Activated CD4-positive, alpha-beta memory T cell treated with anti-CD3 and anti-CD28 coated beads for 36 hours (primary cell): ENCODE data around the gene HNRNPL. TPM values are rescaled to one million over a fixed set of nuclear protein-coding genes. Genes with fewer than 3 reads are reported as not detected.
"Not testable (repeated sequence)": the region's sequence is repeated elsewhere in the genome, so short reads cannot be mapped to it uniquely, and the experiment has no call there.

Experiments used
- CTCF ChIA-PET: fragments of 350-600 bp; sonication (Branson Sonifier 250); formaldehyde crosslinking; loops from one replicate; lab custom pipeline; 2021; ENCODE audit warnings: antibody characterized with exemption, inconsistent platforms; lab: Charles Lee
- POLR2A ChIA-PET: fragments of 350-600 bp; sonication (Branson Sonifier 250); formaldehyde crosslinking; loops from one replicate; lab custom pipeline; 2021; ENCODE audit warnings: antibody characterized with exemption; lab: Charles Lee
- DNase-seq: peaks from one replicate; pipeline ENCODE4 v3.0.0-alpha.2; 2020
- H3K27ac Mint-ChIP-seq: one replicate; pipeline ENCODE4 v1.8.0; 2021; ENCODE audit warnings: mixed read lengths
- H3K27me3 Mint-ChIP-seq: one replicate; pipeline ENCODE4 v1.8.0; 2021; ENCODE audit warnings: mixed read lengths
- H3K36me3 Mint-ChIP-seq: one replicate; pipeline ENCODE4 v1.8.0; 2021; ENCODE audit warnings: mixed read lengths
- H3K4me1 Mint-ChIP-seq: one replicate; pipeline ENCODE4 v1.8.0; 2021; ENCODE audit warnings: low read depth, mixed read lengths
- H3K4me3 Mint-ChIP-seq: one replicate; pipeline ENCODE4 v1.8.0; 2021; ENCODE audit warnings: mild to moderate bottlenecking, mixed read lengths
- H3K9me3 Mint-ChIP-seq: one replicate; pipeline ENCODE4 v1.8.0; 2021; ENCODE audit warnings: mixed read lengths
- intact Hi-C: fragments of 100-400 bp; cut with micrococcal nuclease; formaldehyde crosslinking; loops from one replicate; pipeline ENCODE4 v1.15.1; 2023
- total RNA-seq, 2 experiments: library from RNA; stranded (reverse); gene quantifications; one replicate each; pipeline ENCODE4 v1.2.3, GENCODE V29; 2021

Gene HNRNPL
- total RNA-seq, 2 experiments from 2014 or later = 646 to 671 TPM

GRCh38 chr19:38836983-38837626, 12.7 kb downstream of the HNRNPL start:
- Mint-ChIP-seq H3K4me3 (no peak overlapping the region), H3K27me3 (no peaks in the 10 kb centered on the region), H3K36me3 (peaks cover 52% of the 10 kb centered on the region), H3K4me1 (peaks cover 48% of the 10 kb centered on the region), H3K27ac (peak overlapping the region; percentile 74), H3K9me3 (no peaks in the 10 kb centered on the region)
- intact Hi-C loops = no loop called here
- ChIA-PET POLR2A (interaction anchor here (1.4 to 2.2 kb wide), 2 partner anchors 14 to 16 kb away, joined by 5 to 11 read pairs; no protein-coding TSS in a partner anchor), CTCF (interaction anchor here (0.9 to 1.6 kb wide), 3 partner anchors 9 to 434 kb away, joined by 3 to 5 read pairs (median 4); partner anchors contain the start of gene FAM98C)
- no peak for DNase-seq

- DNase-seq = no peak
- Mint-ChIP-seq H3K4me1 (peaks cover 45% of the 10 kb centered on the region), H3K27me3 (no peaks in the 10 kb centered on the region), H3K27ac (peak overlapping the region; percentile 66), H3K36me3 (peaks cover 46% of the 10 kb centered on the region), H3K9me3 (no peaks in the 10 kb centered on the region), H3K4me3 (no peak overlapping the region)
- intact Hi-C loops = no loop called here
- CTCF ChIA-PET = no interaction called here
- POLR2A ChIA-PET = no interaction called here
These were observed 13.4 kb downstream of the HNRNPL start for GRCh38 chr19:38836159-38836982.

- ChIA-PET POLR2A (interaction anchor here (1.4 kb wide), 1 partner anchor 12 kb away, joined by 5 read pairs; no protein-coding TSS in a partner anchor), CTCF (interaction anchor here (0.7 to 2.8 kb wide), 2 partner anchors 35 to 96 kb away, joined by 3 to 7 read pairs; partner anchors contain the start of genes MRPS12 and SARS2)
- H3K4me3 Mint-ChIP-seq = no peak overlapping the region
- H3K36me3 Mint-ChIP-seq = peaks cover 39% of the 10 kb centered on the region
- DNase-seq = no peak
- intact Hi-C loops = loop anchor here (5.0 kb wide), 3 partner anchors 33 to 97 kb away; no protein-coding TSS in a partner anchor
- H3K27ac Mint-ChIP-seq = peak overlapping the region; percentile 66
- H3K4me1 Mint-ChIP-seq = peaks cover 37% of the 10 kb centered on the region
- H3K9me3 Mint-ChIP-seq = no peaks in the 10 kb centered on the region
- no peaks in the 10 kb centered on the region for H3K27me3 Mint-ChIP-seq
These were observed 15.2 kb downstream of the HNRNPL start for GRCh38 chr19:38834590-38834989.

DNA sequence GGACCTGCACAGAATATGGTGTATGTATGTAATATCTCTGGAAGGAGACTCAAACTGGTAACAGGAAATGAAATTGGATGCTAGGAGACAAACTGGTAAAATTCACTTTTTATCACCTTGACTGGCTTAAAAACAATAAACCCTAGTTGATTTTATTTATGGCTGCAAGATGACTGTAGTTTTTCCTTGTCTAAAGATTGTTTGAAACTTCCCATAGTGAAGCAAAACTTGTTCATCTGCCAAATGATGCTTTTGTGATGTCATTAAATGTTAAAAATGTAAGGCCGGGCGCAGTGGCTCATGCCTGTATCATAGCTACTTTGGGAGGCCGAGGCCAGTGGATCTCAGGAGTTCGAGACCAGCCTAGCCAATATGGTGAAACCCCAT, 15.7 kb downstream of the HNRNPL start:
- Mint-ChIP-seq H3K27me3 (no peaks in the 10 kb centered on the region), H3K4me1 (peaks cover 32% of the 10 kb centered on the region), H3K27ac (peak overlapping the region; percentile 51), H3K4me3 (no peak overlapping the region), H3K36me3 (peaks cover 37% of the 10 kb centered on the region), H3K9me3 (no peaks in the 10 kb centered on the region)
- no peak for DNase-seq
- ChIA-PET CTCF (interaction anchor here (2.8 kb wide), 1 partner anchor 97 kb away, joined by 7 read pairs; the partner anchor contains the start of genes MRPS12 and SARS2), POLR2A (interaction anchor here (1.4 kb wide), 1 partner anchor 12 kb away, joined by 5 read pairs; no protein-coding TSS in a partner anchor)
- intact Hi-C loops = loop anchor here (5.0 kb wide), 3 partner anchors 33 to 97 kb away; no protein-coding TSS in a partner anchor

DNA sequence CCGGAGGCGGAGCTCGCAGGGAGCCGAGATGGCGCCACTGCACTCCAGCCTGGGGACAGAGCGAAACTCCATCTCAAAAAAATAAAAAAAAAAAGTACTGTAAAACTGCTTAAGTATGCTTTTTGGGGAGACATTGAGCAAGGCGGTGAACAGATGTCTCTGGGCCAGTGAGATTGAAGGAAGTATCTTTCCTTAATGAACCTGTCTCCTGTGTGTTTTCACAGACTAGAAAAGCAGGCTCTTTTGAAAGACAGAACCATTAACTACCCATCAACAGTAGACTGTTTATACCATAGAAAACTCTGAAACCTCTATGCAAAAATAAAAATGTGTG, 16.7 kb downstream of the HNRNPL start:
- Mint-ChIP-seq H3K27me3 (no peaks in the 10 kb centered on the region), H3K9me3 (no peaks in the 10 kb centered on the region), H3K4me3 (no peak overlapping the region), H3K36me3 (peaks cover 33% of the 10 kb centered on the region), H3K27ac (no peak overlapping the region), H3K4me1 (peaks cover 22% of the 10 kb centered on the region)
- ChIA-PET POLR2A (interaction anchor here (1.2 to 1.6 kb wide), 2 partner anchors 16 to 19 kb away, joined by 5 to 7 read pairs; no protein-coding TSS in a partner anchor), CTCF (interaction anchor here (2.8 kb wide), 1 partner anchor 98 kb away, joined by 7 read pairs; the partner anchor contains the start of genes MRPS12 and SARS2)
- no peak for DNase-seq
- intact Hi-C loops = loop anchor here (5.0 kb wide), 3 partner anchors 34 to 96 kb away; no protein-coding TSS in a partner anchor

DNA sequence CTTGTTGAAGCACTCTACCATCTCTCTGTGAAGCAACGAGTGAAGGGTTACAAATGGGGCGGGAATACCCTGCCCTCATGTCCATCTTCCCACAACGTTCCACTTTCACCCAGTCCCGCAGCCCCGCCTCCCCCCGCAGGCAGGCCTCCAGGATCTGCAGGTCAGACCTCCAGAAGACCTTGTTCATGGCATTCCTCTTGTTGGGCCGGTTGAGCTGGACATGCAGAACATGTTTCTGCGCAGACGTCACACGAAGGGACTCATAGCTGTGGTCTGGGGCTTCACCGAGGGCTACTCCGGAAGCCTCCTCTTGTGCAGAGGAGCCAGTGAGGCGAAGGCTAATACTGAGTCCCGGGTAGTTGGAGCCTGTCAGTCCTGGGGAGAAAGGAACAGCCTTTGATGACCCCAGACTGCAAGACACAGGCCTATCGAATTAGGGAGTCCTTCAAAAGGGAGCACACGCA, 18.6 kb downstream of the HNRNPL start:
- Mint-ChIP-seq H3K27ac (peak overlapping the region; percentile 88), H3K36me3 (peaks cover 26% of the 10 kb centered on the region), H3K9me3 (no peaks in the 10 kb centered on the region), H3K27me3 (no peaks in the 10 kb centered on the region), H3K4me1 (peaks cover 21% of the 10 kb centered on the region), H3K4me3 (peak overlapping the region; percentile 79)
- DNase-seq = peak; percentile 65
- ChIA-PET POLR2A (interaction anchor here (0.6 to 1.6 kb wide), 8 partner anchors 18 to 473 kb away, joined by 3 to 7 read pairs (median 4); no protein-coding TSS in a partner anchor), CTCF (interaction anchor here (0.6 to 2.6 kb wide), 6 partner anchors 20 to 196 kb away, joined by 3 to 11 read pairs (median 6); partner anchors contain the start of gene SARS2)
- intact Hi-C loops = loop anchor here (1.0 to 5.0 kb wide), 5 partner anchors 19 to 94 kb away; partner anchors contain the start of genes NFKBIB and SIRT2

GRCh38 chr19:38830039-38830733, 19.6 kb downstream of the HNRNPL start:
- Mint-ChIP-seq H3K27me3 (no peaks in the 10 kb centered on the region), H3K4me1 (peaks cover 21% of the 10 kb centered on the region), H3K9me3 (no peaks in the 10 kb centered on the region), H3K27ac (no peak overlapping the region), H3K36me3 (peaks cover 23% of the 10 kb centered on the region), H3K4me3 (peak overlapping the region; percentile 79)
- DNase-seq = no peak
- intact Hi-C loops = loop anchor here (2.0 to 5.0 kb wide), 4 partner anchors 37 to 93 kb away; partner anchors contain the start of genes NFKBIB and SIRT2
- CTCF ChIA-PET = interaction anchor here (0.7 to 2.6 kb wide), 6 partner anchors 61 to 195 kb away, joined by 3 to 11 read pairs (median 4); partner anchors contain the start of genes MRPS12, NFKBIB and SARS2
- POLR2A ChIA-PET = interaction anchor here (0.6 to 1.3 kb wide), 2 partner anchors 90 to 279 kb away, joined by 3 read pairs; no protein-coding TSS in a partner anchor

DNA sequence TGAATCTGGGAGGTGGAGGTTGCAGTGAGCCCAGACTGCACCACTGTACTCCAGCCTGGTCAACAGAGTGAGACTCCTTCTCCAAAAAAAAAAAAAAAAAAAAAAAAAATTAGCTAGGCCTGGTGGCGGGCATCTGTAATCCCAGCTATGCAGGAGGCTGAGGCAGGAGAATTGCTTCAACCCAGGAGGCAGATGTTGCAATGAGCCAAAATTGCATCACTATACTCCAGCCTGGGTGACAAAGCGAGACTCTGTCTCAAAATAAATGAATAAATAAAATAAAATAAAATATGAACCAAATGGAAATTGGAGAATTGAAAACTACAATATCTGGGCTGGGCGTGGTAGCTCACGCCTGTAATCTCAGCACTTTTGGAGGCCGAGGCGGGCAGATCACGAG, 20.6 kb downstream of the HNRNPL start:
- H3K27me3 Mint-ChIP-seq, H3K4me3 Mint-ChIP-seq, intact Hi-C loops, H3K9me3 Mint-ChIP-seq, DNase-seq, POLR2A ChIA-PET, H3K27ac Mint-ChIP-seq: not testable (repeated sequence)
- peaks cover 23% of the 10 kb centered on the region for H3K36me3 Mint-ChIP-seq
- peaks cover 21% of the 10 kb centered on the region for H3K4me1 Mint-ChIP-seq
- CTCF ChIA-PET = interaction anchor here (0.8 kb wide), 2 partner anchors 60 to 101 kb away, joined by 3 to 4 read pairs; partner anchors contain the start of genes MRPS12 and SARS2

- ChIA-PET CTCF (interaction anchor here (1.0 to 1.1 kb wide), 2 partner anchors 57 to 61 kb away, joined by 3 read pairs; no protein-coding TSS in a partner anchor), POLR2A (no interaction called here)
- intact Hi-C loops = no loop called here
- Mint-ChIP-seq H3K4me3 (no peak overlapping the region), H3K9me3 (no peaks in the 10 kb centered on the region), H3K27me3 (no peaks in the 10 kb centered on the region), H3K27ac (no peak overlapping the region), H3K36me3 (peaks cover 39% of the 10 kb centered on the region), H3K4me1 (peaks cover 18% of the 10 kb centered on the region)
- DNase-seq = no peak
These were observed 22.8 kb downstream of the HNRNPL start for GRCh38 chr19:38826856-38827551.

DNA sequence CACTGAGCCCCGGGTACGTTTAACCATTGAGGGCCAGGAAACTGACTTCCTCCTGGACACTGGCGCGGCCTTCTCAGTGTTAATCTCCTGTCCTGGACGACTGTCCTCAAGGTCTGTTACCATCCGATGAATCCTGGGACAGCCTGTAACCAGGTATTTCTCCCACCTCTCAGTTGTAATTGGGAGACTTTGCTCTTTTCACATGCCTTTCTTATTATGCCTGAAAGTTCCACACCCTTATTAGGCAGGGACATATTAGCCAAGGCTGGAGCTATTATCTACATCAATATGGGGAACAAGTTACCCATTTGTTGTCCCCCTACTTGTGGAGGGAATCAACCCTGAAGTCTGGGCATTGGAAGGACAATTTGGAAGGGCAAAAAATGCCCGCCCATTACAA, 23.9 kb downstream of the HNRNPL start:
- CTCF ChIA-PET = interaction anchor here (1.1 kb wide), 1 partner anchor 56 kb away, joined by 3 read pairs; no protein-coding TSS in a partner anchor
- Mint-ChIP-seq H3K36me3 (peaks cover 36% of the 10 kb centered on the region), H3K4me1 (peaks cover 12% of the 10 kb centered on the region)
- H3K27me3 Mint-ChIP-seq, intact Hi-C loops, H3K27ac Mint-ChIP-seq, H3K9me3 Mint-ChIP-seq, H3K4me3 Mint-ChIP-seq, DNase-seq: not testable (repeated sequence)
- POLR2A ChIA-PET = interaction anchor here (0.6 kb wide), 1 partner anchor 659 kb away, joined by 3 read pairs; no protein-coding TSS in a partner anchor
